Measurements from ENCODE around the gene AP2B1.
"Not testable (repeated sequence)": the region's sequence is repeated elsewhere in the genome, so short reads cannot be mapped to it uniquely, and the experiment has no call there.

The AP2B1 gene

GRCh38 chr17:35749560-35750412 is 162.7 kb downstream of the AP2B1 start:
- no peak for TF ChIP-seq CTCF (IDR thresholded peaks at IDR 0.05)
- no peak overlapping the region for H3K27ac ChIP-seq
- H3K4me3 ChIP-seq, result peak overlapping the region; percentile 13
- no peak for DNase-seq (ENCODE audit: low spot score)

- Histone ChIP-seq H3K4me3 (no peak overlapping the region), H3K27ac (no peak overlapping the region)
- TF ChIP-seq CTCF (IDR thresholded peaks at IDR 0.05), result no peak
- DNase-seq (ENCODE audit: low spot score), result no peak
Observed at GRCh38 chr17:35750526-35751395, 163.6 kb downstream of the AP2B1 start.

GRCh38 chr17:35751541-35751940 is 164.4 kb downstream of the AP2B1 start:
- H3K27ac ChIP-seq; H3K4me3 ChIP-seq; DNase-seq (ENCODE audit: low spot score): not testable (repeated sequence)

- H3K4me3 ChIP-seq, result no peak overlapping the region
Observed at GRCh38 chr17:35752471-35752870, 165.3 kb downstream of the AP2B1 start.

GRCh38 chr17:35752945-35753764 is 166.0 kb downstream of the AP2B1 start, which contains the start of gene GAS2L2:
TSS of gene GAS2L2 (minus strand) at chr17:35753239. CDS start at chr17:35752850, 389 bp downstream.
- no peak for DNase-seq (ENCODE audit: low spot score)
- Histone ChIP-seq H3K27ac (no peak within 1 kb of the TSS), H3K4me3 (no peak within 1 kb of the TSS)
- TF ChIP-seq CTCF (IDR thresholded peaks at IDR 0.05), result no peak

More at GRCh38 chr17:35752471-35752870, 165.3 kb downstream of the AP2B1 start:
- no peak for TF ChIP-seq CTCF (IDR thresholded peaks at IDR 0.05)
- DNase-seq (ENCODE audit: low spot score), result no peak
- H3K27ac ChIP-seq, result no peak overlapping the region

- DNase-seq (ENCODE audit: low spot score), result no peak
- TF ChIP-seq CTCF (IDR thresholded peaks at IDR 0.05), result no peak
- Histone ChIP-seq H3K4me3 (no peak overlapping the region), H3K27ac (no peak overlapping the region)
Observed at GRCh38 chr17:35757243-35757642, 170.1 kb downstream of the AP2B1 start.

GRCh38 chr17:35760587-35760986 is 173.5 kb downstream of the AP2B1 start, which contains the start of gene C17orf50:
TSS of gene C17orf50 (plus strand) at chr17:35760887. CDS start at chr17:35760942, 55 bp downstream.
- Histone ChIP-seq H3K27ac (no peak within 1 kb of the TSS), H3K4me3 (no peak within 1 kb of the TSS)
- DNase-seq (ENCODE audit: low spot score), result no peak
- no peak for TF ChIP-seq CTCF (IDR thresholded peaks at IDR 0.05)

All from coronary artery (tissue), 2 donors.